ENCODE data around the gene VAMP7. TPM values are rescaled to one million over a fixed set of nuclear protein-coding genes. Genes with fewer than 3 reads are reported as not detected.

VAMP7 gene, protein sequence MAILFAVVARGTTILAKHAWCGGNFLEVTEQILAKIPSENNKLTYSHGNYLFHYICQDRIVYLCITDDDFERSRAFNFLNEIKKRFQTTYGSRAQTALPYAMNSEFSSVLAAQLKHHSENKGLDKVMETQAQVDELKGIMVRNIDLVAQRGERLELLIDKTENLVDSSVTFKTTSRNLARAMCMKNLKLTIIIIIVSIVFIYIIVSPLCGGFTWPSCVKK
- total RNA-seq (2016; rRNA removed; fragmentation: Illumina TruSeq; extraction: Trizol) (20.7 and 34.7 TPM in 2 replicates), polyA plus RNA-seq (2011; rRNA removed) (9.5 and 13.4 TPM in 2 replicates), polyA minus RNA-seq (2011; rRNA and poly(A)+ RNA removed; ENCODE audit: low replicate concordance) (6.3 and 20.7 TPM in 2 replicates), Bru-seq, nascent RNA (percentile 57 among the genes with signal in this experiment), BruChase-seq, experiment 1, labeled RNA remaining after a 6-hour chase (percentile 59 among the genes with signal in this experiment), BruChase-seq, experiment 2, labeled RNA remaining after a 2-hour chase (percentile 55 among the genes with signal in this experiment)
- total RNA-seq (2016; cell fraction: cytosol; rRNA removed; fragmentation: Illumina TruSeq; extraction: Trizol; ENCODE audit: low read depth), result 4.2 and 6.3 TPM in 2 replicates
- total RNA-seq (2016; cell fraction: insoluble cytoplasmic fraction; rRNA removed; fragmentation: Illumina TruSeq; extraction: Trizol), result 19.6 and 32.2 TPM in 2 replicates
- 18.7 and 19.2 TPM in 2 replicates for total RNA-seq (2016; cell fraction: membrane; rRNA removed; fragmentation: Illumina TruSeq; extraction: Trizol)
- 10.8 and 11.2 TPM in 2 replicates for total RNA-seq (2016; cell fraction: nucleus; rRNA removed; fragmentation: Illumina TruSeq; extraction: Trizol)
- polyA plus RNA-seq (2011; cell fraction: cytosol; rRNA removed), result 5.3 and 8.9 TPM in 2 replicates
- polyA plus RNA-seq (2011; cell fraction: nucleus; rRNA removed), result 2.7 and 3.3 TPM in 2 replicates
- 10.9 and 11.7 TPM in 2 replicates for polyA plus RNA-seq (2012)
- polyA plus RNA-seq (2016; cell fraction: cytosol; fragmentation: Illumina TruSeq; extraction: Trizol; ENCODE audit: low read depth), result 5.4 and 7.4 TPM in 2 replicates
- 35.9 and 37.3 TPM in 2 replicates for polyA plus RNA-seq (2016; cell fraction: insoluble cytoplasmic fraction; fragmentation: Illumina TruSeq; extraction: Trizol; ENCODE audit: low read depth)
- polyA plus RNA-seq (2016; cell fraction: membrane; fragmentation: Illumina TruSeq; extraction: Trizol; ENCODE audit: low read depth), result 18.4 and 18.9 TPM in 2 replicates
- polyA plus RNA-seq (2016; cell fraction: nucleus; fragmentation: Illumina TruSeq; extraction: Trizol; ENCODE audit: insufficient read depth, low read depth), result 13.1 and 14.2 TPM in 2 replicates
- 8.2 and 9.6 TPM in 2 replicates for polyA minus RNA-seq (2011; cell fraction: cytosol; rRNA and poly(A)+ RNA removed)
- 10.6 and 11.4 TPM in 2 replicates for polyA minus RNA-seq (2011; cell fraction: nucleus; rRNA and poly(A)+ RNA removed)
- long read RNA-seq, experiment 1, transcript VAMP7-202 (8 exons, 2,646 nt), result major isoform, 22 of 30 reads
- long read RNA-seq, experiment 1, partial matches to known transcripts, result 3 of 30 reads
- long read RNA-seq, experiment 1, other reads (novel, unspliced or antisense), result 5 of 30 reads
- long read RNA-seq, experiment 2, transcript VAMP7-202 (8 exons, 2,646 nt), result major isoform, 6 of 32 reads
- long read RNA-seq, experiment 2, partial matches to known transcripts, result 2 of 32 reads
- long read RNA-seq, experiment 2, other reads (novel, unspliced or antisense), result 23 of 32 reads

DNA sequence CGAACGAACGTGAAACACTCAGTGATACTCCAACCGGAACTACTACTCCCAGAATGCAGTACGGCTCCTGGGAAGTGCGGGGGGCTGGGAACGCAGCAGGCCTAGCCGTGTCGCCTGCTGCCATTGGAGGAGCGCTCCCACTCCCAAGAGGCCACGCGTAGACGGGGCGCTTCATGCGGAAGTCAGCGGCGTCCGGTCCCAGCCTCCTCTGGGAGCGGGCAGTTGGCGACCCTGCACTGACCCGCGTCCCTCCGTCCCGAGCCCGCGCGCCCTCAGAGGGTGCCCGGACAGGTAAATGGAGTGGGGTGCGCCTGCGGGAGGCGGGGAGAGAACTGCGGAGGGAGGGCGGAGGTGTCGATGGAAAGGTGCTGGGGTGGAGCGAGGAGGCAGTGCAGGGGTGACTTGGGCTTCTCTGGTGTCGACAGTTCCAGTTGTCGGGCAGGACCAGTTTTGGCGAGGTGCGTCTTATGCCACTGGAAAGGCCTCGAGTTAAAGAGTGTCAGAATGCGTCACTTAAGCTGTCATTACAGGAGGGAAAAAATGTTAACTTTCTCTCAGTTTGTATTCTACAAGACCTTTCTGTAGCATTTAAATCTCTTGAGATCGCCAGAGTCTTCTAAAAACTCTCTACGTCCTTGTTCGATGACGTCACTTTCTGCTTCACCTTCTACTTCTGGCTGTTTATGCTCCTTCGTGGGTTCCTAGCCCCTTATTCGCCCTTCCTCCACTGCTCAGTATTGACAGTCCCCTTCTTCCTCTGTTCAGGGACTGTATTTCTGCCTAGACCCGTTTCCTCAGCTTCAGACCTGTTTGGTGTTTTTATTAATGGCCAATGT is at the start of gene VAMP7:
VAMP7 (plus strand) TSS at position 188 of the 836 bp plus-strand sequence. CDS start 8,122 bp downstream, outside the sequence.
- Histone ChIP-seq H3K27ac (ENCODE audit: extremely low read length, insufficient read depth, low read length) (peak within 1 kb of the TSS; percentile 41), H3K9ac (ENCODE audit: insufficient read depth, low read depth, low read length) (peak within 1 kb of the TSS; percentile 73), H3K4me2 (ENCODE audit: low read depth, low read length) (peak within 1 kb of the TSS; percentile 72), H3K4me3 (replicated peaks in 1 of 3; ENCODE audit: insufficient read depth in 1 of 3, low read depth in 2 of 3, low read length in 3 of 3) (peak within 1 kb of the TSS; percentile 63 to 92 (median 85)), H3K79me2 (ENCODE audit: insufficient read depth, low read length) (peaks cover 10% of the 10 kb centered on the region), H3K9me3 (ENCODE audit: low read length) (peaks cover 51% of the 10 kb centered on the region), H3K36me3 (replicated peaks in 1 of 2; ENCODE audit: control insufficient read depth in 1 of 2, insufficient read depth in 2 of 2, low read length in 2 of 2) (no peaks in the 10 kb centered on the region), H4K20me1 (ENCODE audit: insufficient read depth, low read length) (no peaks in the 10 kb centered on the region), H2AFZ (ENCODE audit: low read length) (peak within 1 kb of the TSS; percentile 20), H3K4me1 (ENCODE audit: insufficient read depth, low read length) (no peaks in the 10 kb centered on the region), H3K27me3 (ENCODE audit: control insufficient read depth in 1 of 2, insufficient read depth in 2 of 2, low read length in 2 of 2) (peaks cover 0 to 1% of the 10 kb centered on the region in 2 experiments; a peak in 1 of 5 replicates)
- intact Hi-C loops (cut with micrococcal nuclease; ENCODE audit: unreplicated experiment), result no loop called here
- ChIA-PET POLR2A (no interaction called here), CTCF (ENCODE audit: low intra/inter-chr PET ratio, low total read pairs) (no interaction called here)
- FAIRE-seq, result peak; percentile 39
- peak; percentile 78 for DNase-seq (ENCODE audit: low spot score)
- ATAC-seq, result peak; percentile 100
- in situ Hi-C loops (cut with HindIII; ENCODE audit: extremely low pct_ligation_motif_present, low pct_unique_long_range_greater_than_20kb), result no loop called here
- TSS peak; percentile 70 for BruUV-seq (replicated peaks)
- 39% methylated on average over 42 of the region's 48 CpGs for WGBS (ENCODE audit: low lambda C conversion rate)
- no peak for TF ChIP-seq ZNF550 (CRISPR knock-in tag; IDR thresholded peaks at IDR 0.05; ENCODE audit: borderline replicate concordance)
- TF ChIP-seq ZNF501 (CRISPR knock-in tag; IDR thresholded peaks at IDR 0.05), result 0 out of 2 replicates have a peak, but pooled peaks have one; percentile 15
- TF ChIP-seq, protein P1, sequence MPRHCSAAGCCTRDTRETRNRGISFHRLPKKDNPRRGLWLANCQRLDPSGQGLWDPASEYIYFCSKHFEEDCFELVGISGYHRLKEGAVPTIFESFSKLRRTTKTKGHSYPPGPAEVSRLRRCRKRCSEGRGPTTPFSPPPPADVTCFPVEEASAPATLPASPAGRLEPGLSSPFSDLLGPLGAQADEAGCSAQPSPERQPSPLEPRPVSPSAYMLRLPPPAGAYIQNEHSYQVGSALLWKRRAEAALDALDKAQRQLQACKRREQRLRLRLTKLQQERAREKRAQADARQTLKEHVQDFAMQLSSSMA (CRISPR knock-in tag; IDR thresholded peaks at IDR 0.05), result no peak
- TF ChIP-seq, protein P2, sequence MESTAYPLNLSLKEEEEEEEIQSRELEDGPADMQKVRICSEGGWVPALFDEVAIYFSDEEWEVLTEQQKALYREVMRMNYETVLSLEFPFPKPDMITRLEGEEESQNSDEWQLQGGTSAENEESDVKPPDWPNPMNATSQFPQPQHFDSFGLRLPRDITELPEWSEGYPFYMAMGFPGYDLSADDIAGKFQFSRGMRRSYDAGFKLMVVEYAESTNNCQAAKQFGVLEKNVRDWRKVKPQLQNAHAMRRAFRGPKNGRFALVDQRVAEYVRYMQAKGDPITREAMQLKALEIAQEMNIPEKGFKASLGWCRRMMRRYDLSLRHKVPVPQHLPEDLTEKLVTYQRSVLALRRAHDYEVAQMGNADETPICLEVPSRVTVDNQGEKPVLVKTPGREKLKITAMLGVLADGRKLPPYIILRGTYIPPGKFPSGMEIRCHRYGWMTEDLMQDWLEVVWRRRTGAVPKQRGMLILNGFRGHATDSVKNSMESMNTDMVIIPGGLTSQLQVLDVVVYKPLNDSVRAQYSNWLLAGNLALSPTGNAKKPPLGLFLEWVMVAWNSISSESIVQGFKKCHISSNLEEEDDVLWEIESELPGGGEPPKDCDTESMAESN (CRISPR knock-in tag; conservative IDR thresholded peaks at IDR 0.05), result peak; percentile 16; the same call in 1 of the 2 replicates
- TF ChIP-seq NR2C2 (CRISPR knock-in tag; IDR thresholded peaks at IDR 0.05; ENCODE audit: borderline replicate concordance), result peak; percentile 67; the same call in 1 of the 2 replicates
- peak; percentile 72 for TF ChIP-seq ZFY (CRISPR knock-in tag; IDR thresholded peaks at IDR 0.05)
- TF ChIP-seq, protein P3, sequence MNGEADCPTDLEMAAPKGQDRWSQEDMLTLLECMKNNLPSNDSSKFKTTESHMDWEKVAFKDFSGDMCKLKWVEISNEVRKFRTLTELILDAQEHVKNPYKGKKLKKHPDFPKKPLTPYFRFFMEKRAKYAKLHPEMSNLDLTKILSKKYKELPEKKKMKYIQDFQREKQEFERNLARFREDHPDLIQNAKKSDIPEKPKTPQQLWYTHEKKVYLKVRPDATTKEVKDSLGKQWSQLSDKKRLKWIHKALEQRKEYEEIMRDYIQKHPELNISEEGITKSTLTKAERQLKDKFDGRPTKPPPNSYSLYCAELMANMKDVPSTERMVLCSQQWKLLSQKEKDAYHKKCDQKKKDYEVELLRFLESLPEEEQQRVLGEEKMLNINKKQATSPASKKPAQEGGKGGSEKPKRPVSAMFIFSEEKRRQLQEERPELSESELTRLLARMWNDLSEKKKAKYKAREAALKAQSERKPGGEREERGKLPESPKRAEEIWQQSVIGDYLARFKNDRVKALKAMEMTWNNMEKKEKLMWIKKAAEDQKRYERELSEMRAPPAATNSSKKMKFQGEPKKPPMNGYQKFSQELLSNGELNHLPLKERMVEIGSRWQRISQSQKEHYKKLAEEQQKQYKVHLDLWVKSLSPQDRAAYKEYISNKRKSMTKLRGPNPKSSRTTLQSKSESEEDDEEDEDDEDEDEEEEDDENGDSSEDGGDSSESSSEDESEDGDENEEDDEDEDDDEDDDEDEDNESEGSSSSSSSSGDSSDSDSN (CRISPR knock-in tag; IDR thresholded peaks at IDR 0.05), result peak; percentile 46; the same call in 1 of the 2 replicates
- TF ChIP-seq MTF2 (CRISPR knock-in tag; IDR thresholded peaks at IDR 0.05; ENCODE audit: borderline replicate concordance), result no peak
- peak; percentile 43 to 87 for TF ChIP-seq POLR2A (IDR thresholded peaks at IDR 0.05; ENCODE audit: insufficient read depth in 1 of 2, low read depth in 2 of 2, low read length in 2 of 2)
